ENCODE data around the gene VMP1. TPM values are rescaled to one million over a fixed set of nuclear protein-coding genes. Genes with fewer than 3 reads are reported as not detected.

The VMP1 gene
- total and polyA plus RNA-seq, 2 of the 13 experiments (the other 11 are each of a cell fraction or from before 2014, with no cell fraction given): 186 to 271 TPM

GRCh38 chr17:59756236-59756818, 48.9 kb downstream of the VMP1 start (continued):
- TF ChIP-seq, protein P1, sequence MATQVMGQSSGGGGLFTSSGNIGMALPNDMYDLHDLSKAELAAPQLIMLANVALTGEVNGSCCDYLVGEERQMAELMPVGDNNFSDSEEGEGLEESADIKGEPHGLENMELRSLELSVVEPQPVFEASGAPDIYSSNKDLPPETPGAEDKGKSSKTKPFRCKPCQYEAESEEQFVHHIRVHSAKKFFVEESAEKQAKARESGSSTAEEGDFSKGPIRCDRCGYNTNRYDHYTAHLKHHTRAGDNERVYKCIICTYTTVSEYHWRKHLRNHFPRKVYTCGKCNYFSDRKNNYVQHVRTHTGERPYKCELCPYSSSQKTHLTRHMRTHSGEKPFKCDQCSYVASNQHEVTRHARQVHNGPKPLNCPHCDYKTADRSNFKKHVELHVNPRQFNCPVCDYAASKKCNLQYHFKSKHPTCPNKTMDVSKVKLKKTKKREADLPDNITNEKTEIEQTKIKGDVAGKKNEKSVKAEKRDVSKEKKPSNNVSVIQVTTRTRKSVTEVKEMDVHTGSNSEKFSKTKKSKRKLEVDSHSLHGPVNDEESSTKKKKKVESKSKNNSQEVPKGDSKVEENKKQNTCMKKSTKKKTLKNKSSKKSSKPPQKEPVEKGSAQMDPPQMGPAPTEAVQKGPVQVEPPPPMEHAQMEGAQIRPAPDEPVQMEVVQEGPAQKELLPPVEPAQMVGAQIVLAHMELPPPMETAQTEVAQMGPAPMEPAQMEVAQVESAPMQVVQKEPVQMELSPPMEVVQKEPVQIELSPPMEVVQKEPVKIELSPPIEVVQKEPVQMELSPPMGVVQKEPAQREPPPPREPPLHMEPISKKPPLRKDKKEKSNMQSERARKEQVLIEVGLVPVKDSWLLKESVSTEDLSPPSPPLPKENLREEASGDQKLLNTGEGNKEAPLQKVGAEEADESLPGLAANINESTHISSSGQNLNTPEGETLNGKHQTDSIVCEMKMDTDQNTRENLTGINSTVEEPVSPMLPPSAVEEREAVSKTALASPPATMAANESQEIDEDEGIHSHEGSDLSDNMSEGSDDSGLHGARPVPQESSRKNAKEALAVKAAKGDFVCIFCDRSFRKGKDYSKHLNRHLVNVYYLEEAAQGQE (IDR thresholded peaks at IDR 0.05; ENCODE audit: borderline replicate concordance in 1 of 2, low read depth in 1 of 2, low read length in 2 of 2): no peak
- no peak for TF ChIP-seq ELF4 (CRISPR knock-in tag; IDR thresholded peaks at IDR 0.05; ENCODE audit: borderline replicate concordance)
- no peak for TF ChIP-seq ZNF101 (CRISPR knock-in tag; IDR thresholded peaks at IDR 0.05; ENCODE audit: borderline replicate concordance, low read depth)
- TF ChIP-seq CREBL2 (CRISPR knock-in tag; IDR thresholded peaks at IDR 0.05; ENCODE audit: borderline replicate concordance): no peak
- no peak for TF ChIP-seq FOXP1 (IDR thresholded peaks at IDR 0.05)
- peak; percentile 38; the same call in 1 of the 2 replicates for TF ChIP-seq FOXP1 (CRISPR knock-in tag; IDR thresholded peaks at IDR 0.05)
- TF ChIP-seq TFE3 (CRISPR knock-in tag; IDR thresholded peaks at IDR 0.05): peak; percentile 22; the same call in 1 of the 2 replicates
- TF ChIP-seq MEIS1 (CRISPR knock-in tag; IDR thresholded peaks at IDR 0.05; ENCODE audit: borderline replicate concordance): no peak
- TF ChIP-seq SALL2 (CRISPR knock-in tag; IDR thresholded peaks at IDR 0.05): no peak
- TF ChIP-seq ZNF30 (CRISPR knock-in tag; IDR thresholded peaks at IDR 0.05): no peak
- TF ChIP-seq, protein P2, sequence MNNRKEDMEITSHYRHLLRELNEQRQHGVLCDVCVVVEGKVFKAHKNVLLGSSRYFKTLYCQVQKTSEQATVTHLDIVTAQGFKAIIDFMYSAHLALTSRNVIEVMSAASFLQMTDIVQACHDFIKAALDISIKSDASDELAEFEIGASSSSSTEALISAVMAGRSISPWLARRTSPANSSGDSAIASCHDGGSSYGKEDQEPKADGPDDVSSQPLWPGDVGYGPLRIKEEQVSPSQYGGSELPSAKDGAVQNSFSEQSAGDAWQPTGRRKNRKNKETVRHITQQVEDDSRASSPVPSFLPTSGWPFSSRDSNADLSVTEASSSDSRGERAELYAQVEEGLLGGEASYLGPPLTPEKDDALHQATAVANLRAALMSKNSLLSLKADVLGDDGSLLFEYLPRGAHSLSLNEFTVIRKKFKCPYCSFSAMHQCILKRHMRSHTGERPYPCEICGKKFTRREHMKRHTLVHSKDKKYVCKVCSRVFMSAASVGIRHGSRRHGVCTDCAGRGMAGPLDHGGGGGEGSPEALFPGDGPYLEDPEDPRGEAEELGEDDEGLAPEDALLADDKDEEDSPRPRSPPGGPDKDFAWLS (CRISPR knock-in tag; IDR thresholded peaks at IDR 0.05; ENCODE audit: borderline replicate concordance): no peak
- TF ChIP-seq, protein P3, sequence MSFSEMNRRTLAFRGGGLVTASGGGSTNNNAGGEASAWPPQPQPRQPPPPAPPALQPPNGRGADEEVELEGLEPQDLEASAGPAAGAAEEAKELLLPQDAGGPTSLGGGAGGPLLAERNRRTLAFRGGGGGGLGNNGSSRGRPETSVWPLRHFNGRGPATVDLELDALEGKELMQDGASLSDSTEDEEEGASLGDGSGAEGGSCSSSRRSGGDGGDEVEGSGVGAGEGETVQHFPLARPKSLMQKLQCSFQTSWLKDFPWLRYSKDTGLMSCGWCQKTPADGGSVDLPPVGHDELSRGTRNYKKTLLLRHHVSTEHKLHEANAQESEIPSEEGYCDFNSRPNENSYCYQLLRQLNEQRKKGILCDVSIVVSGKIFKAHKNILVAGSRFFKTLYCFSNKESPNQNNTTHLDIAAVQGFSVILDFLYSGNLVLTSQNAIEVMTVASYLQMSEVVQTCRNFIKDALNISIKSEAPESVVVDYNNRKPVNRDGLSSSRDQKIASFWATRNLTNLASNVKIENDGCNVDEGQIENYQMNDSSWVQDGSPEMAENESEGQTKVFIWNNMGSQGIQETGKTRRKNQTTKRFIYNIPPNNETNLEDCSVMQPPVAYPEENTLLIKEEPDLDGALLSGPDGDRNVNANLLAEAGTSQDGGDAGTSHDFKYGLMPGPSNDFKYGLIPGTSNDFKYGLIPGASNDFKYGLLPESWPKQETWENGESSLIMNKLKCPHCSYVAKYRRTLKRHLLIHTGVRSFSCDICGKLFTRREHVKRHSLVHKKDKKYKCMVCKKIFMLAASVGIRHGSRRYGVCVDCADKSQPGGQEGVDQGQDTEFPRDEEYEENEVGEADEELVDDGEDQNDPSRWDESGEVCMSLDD (CRISPR knock-in tag; IDR thresholded peaks at IDR 0.05; ENCODE audit: borderline replicate concordance): no peak
- no peak for TF ChIP-seq ZNF710 (CRISPR knock-in tag; IDR thresholded peaks at IDR 0.05; ENCODE audit: borderline replicate concordance)
- TF ChIP-seq ZNF33A (CRISPR knock-in tag; IDR thresholded peaks at IDR 0.05; ENCODE audit: borderline replicate concordance): no peak
- TF ChIP-seq TBP (CRISPR knock-in tag; IDR thresholded peaks at IDR 0.05): no peak
- TF ChIP-seq PAWR (CRISPR knock-in tag; IDR thresholded peaks at IDR 0.05; ENCODE audit: borderline replicate concordance): no peak
- no peak for TF ChIP-seq EED (CRISPR knock-in tag; IDR thresholded peaks at IDR 0.05)
